Activated CD4-positive, alpha-beta T cell treated with anti-CD3 and anti-CD28 coated beads, Interleukin-2, amount 10 ng/mL, durations not matched to agents 24 days and 14 days (primary cell): ENCODE results near the gene TMEM181. TPM values are rescaled to one million over a fixed set of nuclear protein-coding genes. Genes with fewer than 3 reads are reported as not detected.
"Not testable (repeated sequence)": the region's sequence is repeated elsewhere in the genome, so short reads cannot be mapped to it uniquely, and the experiment has no call there.

ENCODE experiments used
- DNase-seq: peaks from one replicate; pipeline ENCODE4 v3.0.0; 2022
- H3K27ac Mint-ChIP-seq: one replicate; pipeline ENCODE4 v1.8.0; 2022; ENCODE audit warnings: mild to moderate bottlenecking, mixed read lengths
- H3K27me3 Mint-ChIP-seq: one replicate; pipeline ENCODE4 v1.8.0; 2022; ENCODE audit warnings: mixed read lengths
- H3K36me3 Mint-ChIP-seq: one replicate; pipeline ENCODE4 v1.8.0; 2022; ENCODE audit warnings: low read depth, mild to moderate bottlenecking, mixed read lengths
- H3K4me1 Mint-ChIP-seq: one replicate; pipeline ENCODE4 v1.8.0; 2021; ENCODE audit warnings: mixed read lengths
- H3K4me3 Mint-ChIP-seq: one replicate; pipeline ENCODE4 v1.8.0; 2022; ENCODE audit warnings: mild to moderate bottlenecking, moderate library complexity, mixed read lengths
- H3K9me3 Mint-ChIP-seq: one replicate; pipeline ENCODE4 v1.8.0; 2021; ENCODE audit warnings: mixed read lengths
- intact Hi-C: fragments of 100-400 bp; cut with micrococcal nuclease; formaldehyde crosslinking; loops from one replicate; pipeline ENCODE4 v1.15.1; 2023
- total RNA-seq: library from RNA; stranded (reverse); gene quantifications from 2 replicates; pipeline ENCODE4 v1.2.3, GENCODE V29; 2022

The TMEM181 gene
- total RNA-seq, 1 donor from 2014 or later = 17.8 TPM

DNA sequence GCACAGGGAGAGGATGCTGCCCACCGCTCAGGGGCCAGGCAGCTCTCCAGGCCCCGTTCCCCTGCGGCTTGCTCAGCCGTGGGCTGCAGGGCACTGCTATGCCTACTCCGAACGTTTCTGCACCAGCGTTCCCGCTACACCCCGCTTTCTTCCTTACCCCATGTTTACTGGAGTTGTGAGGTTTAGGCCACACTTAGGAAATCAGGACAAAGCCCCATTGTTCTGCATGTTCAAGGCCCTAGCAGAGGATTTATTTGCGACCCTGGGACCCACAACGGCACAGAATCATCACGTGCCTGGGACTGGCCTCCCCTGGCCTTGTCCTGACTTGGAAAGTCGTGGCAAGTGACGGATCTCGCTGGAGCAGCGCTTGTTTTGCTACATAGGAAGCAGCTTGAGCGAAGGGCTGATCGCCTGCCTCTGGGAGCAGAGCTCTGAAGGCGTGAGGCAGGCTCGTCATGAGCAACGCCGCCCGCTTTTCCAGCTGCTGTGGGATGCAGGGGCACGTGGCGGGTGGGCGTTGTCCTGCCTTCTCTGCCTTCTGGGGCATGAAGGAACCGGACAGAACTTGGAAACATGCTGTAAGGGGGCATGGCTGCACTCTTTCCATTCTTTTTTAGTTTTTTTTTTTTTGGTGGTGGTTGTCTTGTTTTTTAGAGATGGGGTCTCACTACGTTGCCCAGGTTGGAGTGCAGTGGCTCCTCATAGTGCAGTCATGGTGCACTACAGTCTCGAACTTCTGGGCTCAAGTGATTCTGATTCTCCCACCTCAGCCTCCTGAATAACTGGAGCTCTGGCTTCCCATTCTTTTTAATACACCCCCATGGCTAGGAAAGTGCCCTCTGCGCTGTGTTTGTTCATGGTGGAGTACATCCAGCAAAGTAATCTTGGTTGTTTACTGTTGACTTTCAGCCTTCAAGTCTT is 14.6 kb upstream of the TMEM181 start:
- H3K9me3 Mint-ChIP-seq = no peaks in the 10 kb centered on the region
- no peak overlapping the region for H3K4me3 Mint-ChIP-seq
- peaks cover 9% of the 10 kb centered on the region for H3K27me3 Mint-ChIP-seq
- intact Hi-C loops = no loop called here
- no peaks in the 10 kb centered on the region for H3K36me3 Mint-ChIP-seq
- no peaks in the 10 kb centered on the region for H3K4me1 Mint-ChIP-seq
- H3K27ac Mint-ChIP-seq = no peak overlapping the region
- no peak for DNase-seq

GRCh38 chr6:158548418-158549161 is 11.3 kb upstream of the TMEM181 start:
- Mint-ChIP-seq H3K4me1 (peaks cover 2% of the 10 kb centered on the region), H3K4me3 (no peak overlapping the region), H3K9me3 (no peaks in the 10 kb centered on the region), H3K27me3 (peaks cover 12% of the 10 kb centered on the region), H3K36me3 (no peaks in the 10 kb centered on the region), H3K27ac (no peak overlapping the region)
- intact Hi-C loops = no loop called here
- DNase-seq = no peak

GRCh38 chr6:158552055-158552795 is 7.7 kb upstream of the TMEM181 start:
- H3K9me3 Mint-ChIP-seq = no peaks in the 10 kb centered on the region
- no peak for DNase-seq
- no peak overlapping the region for H3K27ac Mint-ChIP-seq
- intact Hi-C loops = no loop called here
- no peak overlapping the region for H3K4me3 Mint-ChIP-seq
- peaks cover 26% of the 10 kb centered on the region for H3K27me3 Mint-ChIP-seq
- H3K36me3 Mint-ChIP-seq = no peaks in the 10 kb centered on the region
- H3K4me1 Mint-ChIP-seq = peaks cover 2% of the 10 kb centered on the region

- Mint-ChIP-seq H3K27ac (no peak overlapping the region), H3K9me3 (no peaks in the 10 kb centered on the region), H3K27me3 (peaks cover 27% of the 10 kb centered on the region), H3K36me3 (no peaks in the 10 kb centered on the region), H3K4me3 (no peak overlapping the region), H3K4me1 (peaks cover 2% of the 10 kb centered on the region)
- intact Hi-C loops = no loop called here
- no peak for DNase-seq
Measured at GRCh38 chr6:158552796-158553138, 7.1 kb upstream of the TMEM181 start.

DNA sequence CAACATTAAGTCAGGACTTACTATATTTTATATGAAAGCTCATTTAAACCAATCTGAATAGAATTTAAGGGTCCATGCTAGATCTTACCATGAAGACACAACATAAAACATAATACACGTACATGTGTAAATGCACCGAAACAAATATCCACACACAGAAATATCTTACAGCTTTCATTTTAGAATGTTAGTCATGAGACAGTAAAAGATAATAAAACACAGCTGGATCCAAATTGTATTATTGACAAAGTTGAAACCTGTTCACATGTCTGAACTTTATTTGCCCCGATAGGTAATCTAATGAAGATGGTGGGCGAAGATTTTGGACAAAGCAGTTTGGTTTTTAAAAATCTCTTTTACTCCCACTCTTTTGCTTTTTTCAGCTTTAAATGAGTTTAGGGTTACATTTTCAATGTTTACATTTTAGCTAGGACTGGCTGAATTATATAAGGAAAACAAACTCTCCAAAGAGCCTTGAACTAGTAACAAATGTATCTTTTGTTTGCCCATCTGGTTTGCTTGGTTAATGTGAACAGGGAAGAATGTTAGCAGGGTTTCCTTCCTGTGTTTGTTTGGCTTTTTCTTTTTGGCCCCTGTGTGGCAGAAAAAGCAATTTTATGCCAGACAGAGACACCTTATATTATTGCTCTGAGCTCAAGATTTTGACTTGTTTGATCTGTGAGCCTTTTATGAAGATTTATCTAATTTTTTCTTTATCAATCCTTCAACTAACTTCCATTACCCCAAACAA is 5.1 kb upstream of the TMEM181 start:
- peaks cover 26% of the 10 kb centered on the region for H3K27me3 Mint-ChIP-seq
- H3K36me3 Mint-ChIP-seq = no peaks in the 10 kb centered on the region
- DNase-seq = no peak
- no peak overlapping the region for H3K4me3 Mint-ChIP-seq
- H3K4me1 Mint-ChIP-seq = peaks cover 9% of the 10 kb centered on the region
- intact Hi-C loops = no loop called here
- no peaks in the 10 kb centered on the region for H3K9me3 Mint-ChIP-seq
- H3K27ac Mint-ChIP-seq = no peak overlapping the region

- Mint-ChIP-seq H3K4me1 (peaks cover 13% of the 10 kb centered on the region), H3K27me3 (peaks cover 26% of the 10 kb centered on the region), H3K36me3 (peaks cover 3% of the 10 kb centered on the region), H3K9me3 (no peaks in the 10 kb centered on the region), H3K27ac (no peak overlapping the region), H3K4me3 (no peak overlapping the region)
- intact Hi-C loops = no loop called here
- no peak for DNase-seq
Measured at GRCh38 chr6:158556113-158556512, 3.8 kb upstream of the TMEM181 start.

DNA sequence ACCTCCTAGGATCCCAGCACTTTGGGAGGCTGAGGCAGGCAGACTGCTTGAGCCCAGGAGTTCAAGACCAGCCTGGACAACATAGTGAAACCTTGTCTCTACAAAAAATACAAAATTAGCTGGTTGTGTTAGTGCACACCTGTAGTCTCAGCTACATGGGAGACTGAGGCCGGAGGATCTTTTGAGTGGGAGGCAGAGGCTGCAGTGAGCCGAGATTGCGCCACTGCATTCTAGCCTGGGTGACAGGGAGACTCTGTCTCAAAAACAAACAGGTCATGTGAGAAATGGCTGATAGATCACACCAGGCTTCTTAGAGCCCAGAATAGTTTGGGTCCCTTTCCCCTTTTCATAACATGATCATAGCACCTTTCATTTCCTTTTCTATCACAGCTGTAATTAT is 2.8 kb upstream of the TMEM181 start:
- peaks cover 23% of the 10 kb centered on the region for H3K4me1 Mint-ChIP-seq

GRCh38 chr6:158557927-158558326 is 2.0 kb upstream of the TMEM181 start:
- Mint-ChIP-seq H3K27ac (no peak overlapping the region), H3K4me1 (peaks cover 25% of the 10 kb centered on the region), H3K4me3 (no peak overlapping the region), H3K36me3 (peaks cover 7% of the 10 kb centered on the region), H3K9me3 (no peaks in the 10 kb centered on the region), H3K27me3 (peaks cover 19% of the 10 kb centered on the region)
- intact Hi-C loops = no loop called here
- no peak for DNase-seq

More for the DNA sequence above, 2.8 kb upstream of the TMEM181 start:
- DNase-seq, H3K4me3 Mint-ChIP-seq, H3K9me3 Mint-ChIP-seq, H3K36me3 Mint-ChIP-seq, H3K27ac Mint-ChIP-seq, intact Hi-C loops: not testable (repeated sequence)
- H3K27me3 Mint-ChIP-seq = peaks cover 25% of the 10 kb centered on the region

DNA sequence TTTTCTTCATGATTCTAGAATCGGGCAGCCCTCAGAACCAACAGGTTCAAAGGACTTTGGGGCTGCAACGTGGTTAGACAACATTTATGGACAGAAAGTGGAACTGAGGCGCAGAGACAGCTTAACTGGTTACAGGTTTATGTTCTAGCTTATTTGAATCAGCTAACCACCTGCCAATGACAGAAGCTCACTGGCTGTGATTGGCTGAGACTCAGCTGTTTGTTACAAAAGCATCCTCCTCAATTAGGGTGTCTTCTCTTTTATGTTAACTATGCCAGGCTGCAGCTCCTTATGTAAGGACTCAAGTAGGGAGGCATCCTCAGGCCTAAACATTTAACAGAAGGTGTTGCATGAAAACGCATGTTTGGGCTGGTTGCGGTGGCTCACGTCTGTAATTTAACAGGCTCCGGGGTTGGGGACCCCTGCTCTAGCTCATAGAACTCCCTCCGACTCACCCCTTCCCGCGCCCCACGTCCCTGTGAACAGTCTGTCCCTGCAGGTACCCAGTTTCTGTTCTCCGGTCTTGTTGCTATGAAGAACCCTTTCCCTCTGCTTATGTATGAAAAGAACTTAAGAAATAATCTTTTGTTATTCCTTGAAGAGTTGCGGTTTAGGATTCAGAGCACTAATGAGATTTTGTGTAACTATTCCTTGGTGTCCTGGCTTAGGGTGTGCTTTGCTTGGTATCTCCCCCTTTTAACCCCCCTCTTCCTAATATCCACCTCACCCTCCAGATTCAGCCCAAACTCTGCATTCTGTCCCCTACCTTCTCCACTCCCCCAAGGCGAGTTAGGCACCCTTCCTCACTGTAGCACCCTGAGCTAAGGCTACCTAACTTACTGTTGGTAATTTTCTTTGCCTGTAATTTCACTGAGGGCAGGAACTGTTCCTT is 1.2 kb upstream of the TMEM181 start:
- peaks cover 7% of the 10 kb centered on the region for H3K36me3 Mint-ChIP-seq

GRCh38 chr6:158559338-158559894 is 475 bp upstream of the TMEM181 start:
- H3K4me3 Mint-ChIP-seq = peak overlapping the region; percentile 98
- peak overlapping the region; percentile 72 for H3K27ac Mint-ChIP-seq
- no peaks in the 10 kb centered on the region for H3K9me3 Mint-ChIP-seq
- peaks cover 31% of the 10 kb centered on the region for H3K4me1 Mint-ChIP-seq
- intact Hi-C loops = no loop called here
- DNase-seq = no peak
- H3K36me3 Mint-ChIP-seq = peaks cover 9% of the 10 kb centered on the region
- peaks cover 19% of the 10 kb centered on the region for H3K27me3 Mint-ChIP-seq

More for the DNA sequence above, 1.2 kb upstream of the TMEM181 start:
- Mint-ChIP-seq H3K27me3 (peaks cover 19% of the 10 kb centered on the region), H3K27ac (peak overlapping the region; percentile 72), H3K4me3 (peak overlapping the region; percentile 98), H3K4me1 (peaks cover 25% of the 10 kb centered on the region), H3K9me3 (no peaks in the 10 kb centered on the region)
- intact Hi-C loops = no loop called here
- DNase-seq = no peak

GRCh38 chr6:158560836-158561320 is 987 bp downstream of the TMEM181 start:
- H3K4me3 Mint-ChIP-seq = peak overlapping the region; percentile 98
- no peaks in the 10 kb centered on the region for H3K9me3 Mint-ChIP-seq
- H3K4me1 Mint-ChIP-seq = peaks cover 41% of the 10 kb centered on the region
- DNase-seq = peak; percentile 76
- H3K36me3 Mint-ChIP-seq = peaks cover 16% of the 10 kb centered on the region
- H3K27ac Mint-ChIP-seq = peak overlapping the region; percentile 96
- intact Hi-C loops = loop anchor here (2.0 to 5.0 kb wide), 4 partner anchors 24 to 329 kb away; partner anchors contain the start of gene DYNLT1
- peaks cover 7% of the 10 kb centered on the region for H3K27me3 Mint-ChIP-seq

DNA sequence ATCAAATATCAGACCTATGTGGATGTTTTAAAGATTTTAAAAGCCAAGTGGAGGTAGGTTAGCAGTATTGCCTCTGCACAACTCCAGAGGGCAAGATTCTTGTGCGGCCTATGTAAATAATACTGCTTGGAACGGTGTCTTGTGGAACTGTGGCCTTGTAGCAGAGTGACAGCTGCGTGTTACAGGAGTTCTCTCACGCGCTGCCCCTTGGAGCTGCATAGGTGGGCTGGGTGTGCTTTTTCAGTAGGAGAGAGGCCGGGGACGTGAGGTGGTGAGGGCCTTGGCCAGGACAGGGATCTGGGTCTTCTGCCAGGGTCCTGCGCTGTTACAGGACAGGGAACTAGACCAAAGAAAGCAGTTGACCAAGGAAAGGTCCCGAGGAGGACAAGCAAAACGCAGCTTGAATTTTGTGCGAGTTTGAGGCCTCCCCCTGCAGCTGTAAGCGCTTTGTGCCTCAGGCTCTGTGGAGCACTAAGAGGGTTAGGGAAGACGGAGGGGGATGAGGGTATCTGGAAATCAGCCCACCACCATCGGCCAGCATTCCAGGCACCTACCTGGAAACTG is 1.5 kb downstream of the TMEM181 start:
- H3K4me1 Mint-ChIP-seq = peaks cover 46% of the 10 kb centered on the region
- peak overlapping the region; percentile 98 for H3K4me3 Mint-ChIP-seq
- H3K27me3 Mint-ChIP-seq = peaks cover 5% of the 10 kb centered on the region
- H3K27ac Mint-ChIP-seq = peak overlapping the region; percentile 96
- no peaks in the 10 kb centered on the region for H3K9me3 Mint-ChIP-seq
- intact Hi-C loops = loop anchor here (2.0 to 5.0 kb wide), 4 partner anchors 25 to 329 kb away; partner anchors contain the start of gene DYNLT1
- H3K36me3 Mint-ChIP-seq = peaks cover 20% of the 10 kb centered on the region
- no peak for DNase-seq
